PC-3 (cell line): ENCODE measurements around the gene TOB1.

ENCODE experiments used
- CTCF ChIP-seq: fragments of 300-600 bp; sonication (generic); conservative IDR thresholded peaks from 2 replicates; pipeline ENCODE4 v1.5.1; 2017; ENCODE audit warnings: antibody characterized with exemption, low read depth, mild to moderate bottlenecking, low read length
- EZH2phosphoT487 ChIP-seq: fragments of 300-600 bp; sonication (generic); IDR thresholded peaks from 2 replicates; pipeline ENCODE4 v1.6.1; 2018; ENCODE audit warnings: mild to moderate bottlenecking, antibody characterized with exemption, low read length, borderline replicate concordance

- no peak for TF ChIP-seq CTCF
- no peak for TF ChIP-seq EZH2phosphoT487
Measured at GRCh38 chr17:50899005-50899460, 32.9 kb upstream of the TOB1 start.
